Upper lobe of left lung (tissue), 6 donors: Measurements from ENCODE around the gene DEPP1. TPM values are rescaled to one million over a fixed set of nuclear protein-coding genes. Genes with fewer than 3 reads are reported as not detected.
A peak's percentile ranks its signal among the peaks of the same experiment; 100 is the strongest.

ENCODE experiments used
- ATAC-seq, 2 donors: fragments of 200-7000 bp; cut with Tn5 transposase; one replicate each; pipeline ENCODE4 v1.9.1; 2022; ENCODE audit warnings: mild to moderate bottlenecking in 2 of 2, moderate library complexity in 2 of 2; ENCODE audit not compliant: low FRiP score in 2 of 2
- DNase-seq, 2 donors: peaks; one replicate each; pipeline ENCODE4 v3.0.0-alpha.2; 2019 to 2020
- H3K27ac ChIP-seq, 4 donors: fragments of 200-600 bp; sonication (generic); one replicate each; pipeline ENCODE4 v1.5.1; 2016 to 2019
- H3K27me3 ChIP-seq, 4 donors: fragments of 200-600 bp; sonication (generic); one replicate each; pipeline ENCODE4 v1.5.1; 2017 to 2019
- H3K36me3 ChIP-seq, 4 donors: fragments of 200-600 bp; sonication (generic); one replicate each; pipeline ENCODE4 v1.5.1; 2016 to 2019
- H3K4me1 ChIP-seq, 4 donors: fragments of 200-600 bp; sonication (generic); one replicate each; pipeline ENCODE4 v1.5.1; 2018 to 2019
- H3K4me3 ChIP-seq, 4 donors: fragments of 200-600 bp; sonication (generic); one replicate each; pipeline ENCODE4 v1.5.1; 2017 to 2019; ENCODE audit warnings: mild to moderate bottlenecking in 2 of 4, moderate library complexity in 1 of 4
- H3K9me3 ChIP-seq, 4 donors: fragments of 200-600 bp; sonication (generic); one replicate each; pipeline ENCODE4 v1.5.1; 2018 to 2019
- EP300 ChIP-seq, 4 donors: sonication (generic); formaldehyde crosslinking; IDR thresholded peaks; one replicate each; pipeline ENCODE4 v1.5.1; 2017; ENCODE audit warnings: antibody characterized with exemption in 4 of 4, control low read depth in 2 of 4
- POLR2A ChIP-seq, 4 donors: fragments of 450-650 bp; IDR thresholded peaks; one replicate each; pipeline ENCODE4 v1.5.1; 2016 to 2017; ENCODE audit warnings: antibody characterized with exemption in 4 of 4, mild to moderate bottlenecking in 2 of 4
- POLR2AphosphoS5 ChIP-seq, 2 donors: sonication (generic); formaldehyde crosslinking; IDR thresholded peaks; one replicate each; pipeline ENCODE4 v1.5.1; 2017; ENCODE audit warnings: antibody characterized with exemption in 2 of 2
- WGBS, 2 donors: methylation state at CpG; one replicate each; pipeline ENCODE4 v1.1.5; 2017 to 2018; 5-methylcytosine and 5-hydroxymethylcytosine counted together
- total RNA-seq, 6 donors: library from RNA; depleted of rRNA in 4 of 6; stranded (reverse); fragments of >200 nt in 4 of 6; gene quantifications; one replicate each; pipeline versions ENCODE4 v1.1.0 to v1.2.1, GENCODE V29; 2016 to 2021
- TF ChIP-seq, protein P1 (sequence below), 6 experiments: fragments of 450-650 bp in 4 of 6; fragments of 200-600 bp in 2 of 6; sonication (generic) in 2 of 6; IDR thresholded peaks; one replicate each; pipeline ENCODE4 v1.5.1; 2016 to 2019; ENCODE audit warnings: antibody characterized with exemption in 6 of 6
- donor health status: DM: no; HTN: no; CAD: no; lungs with moderate emphysema.
- donor health status: DM: no; HTN: yes; CAD: no; lungs with severe emphysema.

DEPP1 gene
- total RNA-seq, 6 donors from 2014 or later = 42.0 to 405 (median 95.6) TPM

DNA sequence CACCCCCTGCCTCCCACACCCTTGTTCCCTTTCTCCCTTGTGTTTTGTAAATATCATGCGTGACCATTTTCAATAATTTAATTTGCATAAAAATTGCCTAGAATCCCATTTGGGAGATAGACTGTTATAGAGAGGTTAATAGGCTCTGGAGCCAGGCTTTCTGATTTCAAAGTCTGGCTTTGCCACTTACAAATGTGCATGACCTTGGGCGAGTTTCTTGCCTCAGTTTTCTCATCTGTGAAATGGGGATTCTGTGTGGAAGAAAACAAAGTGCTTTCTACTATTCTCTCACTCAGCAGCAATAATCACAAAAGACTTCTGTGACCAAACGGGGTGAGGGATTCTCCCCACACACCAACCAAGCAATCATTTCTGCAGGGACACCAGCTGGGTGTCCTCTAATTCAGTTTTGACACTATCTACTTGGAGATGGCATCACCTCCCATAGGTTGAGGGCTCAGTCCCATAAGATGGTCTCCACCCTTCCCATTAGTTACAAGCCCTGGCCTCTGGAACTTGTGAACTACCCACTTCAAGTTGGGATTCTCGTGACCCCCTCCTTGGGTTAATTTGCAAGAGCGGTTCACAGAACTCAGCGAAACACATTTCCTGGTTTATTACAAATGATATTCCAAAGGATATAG, 18.6 kb upstream of the DEPP1 start:
- Histone ChIP-seq H3K36me3 (peaks cover 0 to 8% (median 5%) of the 10 kb centered on the region in 4 donors), H3K27me3 (no peaks in the 10 kb centered on the region), H3K27ac (peak overlapping the region; percentile 74 to 92 (median 86)), H3K9me3 (no peaks in the 10 kb centered on the region), H3K4me3 (no peak overlapping the region), H3K4me1 (peaks cover 57 to 78% (median 68%) of the 10 kb centered on the region in 4 donors)
- no peak for DNase-seq
- WGBS, 2 donors = 90 to 94% methylated on average over 6 of the region's 6 CpGs
- no peak for ATAC-seq
- TF ChIP-seq, protein P1, sequence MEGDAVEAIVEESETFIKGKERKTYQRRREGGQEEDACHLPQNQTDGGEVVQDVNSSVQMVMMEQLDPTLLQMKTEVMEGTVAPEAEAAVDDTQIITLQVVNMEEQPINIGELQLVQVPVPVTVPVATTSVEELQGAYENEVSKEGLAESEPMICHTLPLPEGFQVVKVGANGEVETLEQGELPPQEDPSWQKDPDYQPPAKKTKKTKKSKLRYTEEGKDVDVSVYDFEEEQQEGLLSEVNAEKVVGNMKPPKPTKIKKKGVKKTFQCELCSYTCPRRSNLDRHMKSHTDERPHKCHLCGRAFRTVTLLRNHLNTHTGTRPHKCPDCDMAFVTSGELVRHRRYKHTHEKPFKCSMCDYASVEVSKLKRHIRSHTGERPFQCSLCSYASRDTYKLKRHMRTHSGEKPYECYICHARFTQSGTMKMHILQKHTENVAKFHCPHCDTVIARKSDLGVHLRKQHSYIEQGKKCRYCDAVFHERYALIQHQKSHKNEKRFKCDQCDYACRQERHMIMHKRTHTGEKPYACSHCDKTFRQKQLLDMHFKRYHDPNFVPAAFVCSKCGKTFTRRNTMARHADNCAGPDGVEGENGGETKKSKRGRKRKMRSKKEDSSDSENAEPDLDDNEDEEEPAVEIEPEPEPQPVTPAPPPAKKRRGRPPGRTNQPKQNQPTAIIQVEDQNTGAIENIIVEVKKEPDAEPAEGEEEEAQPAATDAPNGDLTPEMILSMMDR (IDR thresholded peaks at IDR 0.05) = no peak
- TF ChIP-seq POLR2AphosphoS5 (IDR thresholded peaks at IDR 0.05) (no peak), EP300 (IDR thresholded peaks at IDR 0.05) (no peak), POLR2A (IDR thresholded peaks at IDR 0.05) (no peak)

DNA sequence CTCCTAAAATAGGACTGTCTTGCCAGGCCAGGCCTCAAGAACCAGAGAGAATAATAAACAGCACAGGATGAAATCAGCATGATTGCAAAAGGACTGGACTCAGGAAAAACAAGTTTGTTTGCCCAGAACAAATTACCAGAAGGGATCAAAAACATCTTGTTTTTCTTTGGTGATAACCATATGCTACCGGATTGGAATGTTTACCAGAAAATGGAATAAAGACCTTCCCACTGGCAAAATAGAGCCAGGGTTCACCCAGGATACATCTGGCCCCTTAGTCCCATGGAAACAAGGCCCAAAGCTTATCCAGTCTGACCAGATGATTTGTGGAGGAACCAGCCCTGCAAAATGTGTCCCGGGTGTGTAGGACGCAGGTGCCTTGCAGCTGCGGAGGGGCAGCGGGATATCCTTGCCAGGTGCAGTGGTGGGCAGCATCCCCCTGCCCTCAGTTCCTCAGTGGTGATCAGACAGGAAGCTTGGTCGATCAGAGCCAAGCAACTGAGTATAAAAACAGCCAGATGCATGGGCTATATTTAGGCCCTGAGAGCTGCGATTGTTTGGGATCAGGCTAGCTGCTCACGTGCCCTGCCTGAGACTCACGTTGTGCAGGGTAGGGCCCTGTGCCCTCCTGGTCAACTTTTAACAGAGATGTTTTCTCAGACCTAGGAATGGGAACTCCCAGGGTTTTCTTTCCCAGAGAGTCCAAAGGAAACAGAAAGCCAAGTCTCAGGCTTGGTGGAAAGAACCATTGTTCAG, 17.5 kb upstream of the DEPP1 start:
- DNase-seq (peak in 1 of 2 donors; percentile 47), ATAC-seq (no peak)
- 27 to 30% methylated on average over 5 to 9 of the region's 9 CpGs for WGBS, 2 donors
- TF ChIP-seq EP300 (IDR thresholded peaks at IDR 0.05) (peak in 1 of 4 donors; percentile 71), POLR2A (IDR thresholded peaks at IDR 0.05) (no peak), POLR2AphosphoS5 (IDR thresholded peaks at IDR 0.05) (peak in 1 of 2 donors; percentile 74)
- TF ChIP-seq, protein P1 (IDR thresholded peaks at IDR 0.05) = no peak
- H3K27ac ChIP-seq = peak overlapping the region; percentile 74 to 92 (median 86)
- no peak overlapping the region for H3K4me3 ChIP-seq
- no peaks in the 10 kb centered on the region for H3K27me3 ChIP-seq
- peaks cover 67 to 83% (median 72%) of the 10 kb centered on the region in 4 donors for H3K4me1 ChIP-seq
- H3K9me3 ChIP-seq = no peaks in the 10 kb centered on the region
- H3K36me3 ChIP-seq = peaks cover 0 to 14% (median 10%) of the 10 kb centered on the region in 4 donors

DNA sequence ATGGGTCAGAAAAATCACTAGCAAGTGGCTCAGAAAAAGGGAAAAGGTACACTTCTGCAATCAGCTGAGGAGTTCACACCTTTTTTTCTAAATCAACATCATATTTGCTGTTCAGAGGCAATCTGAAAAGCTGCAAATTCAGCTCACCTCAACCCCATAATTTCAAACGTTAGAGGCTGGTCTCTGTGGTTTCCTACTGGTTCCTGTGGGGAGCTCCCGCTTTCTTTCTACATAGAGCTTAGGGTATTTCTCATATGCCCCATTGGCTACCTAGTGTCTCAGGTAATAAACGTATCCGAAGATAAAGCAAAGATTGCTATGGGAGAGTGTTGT, 16.9 kb upstream of the DEPP1 start:
- DNase-seq = no peak
- Histone ChIP-seq H3K27me3 (no peaks in the 10 kb centered on the region), H3K4me1 (peaks cover 71 to 88% (median 76%) of the 10 kb centered on the region in 4 donors), H3K4me3 (no peak overlapping the region), H3K9me3 (no peaks in the 10 kb centered on the region), H3K27ac (peak overlapping the region; percentile 74 to 92 (median 86)), H3K36me3 (peaks cover 0 to 17% (median 10%) of the 10 kb centered on the region in 4 donors)
- 37 to 43% methylated on average over 4 of the region's 4 CpGs for WGBS, 2 donors
- no peak for ATAC-seq
- no peak for TF ChIP-seq POLR2A (IDR thresholded peaks at IDR 0.05)
- no peak for TF ChIP-seq POLR2AphosphoS5 (IDR thresholded peaks at IDR 0.05)
- TF ChIP-seq, protein P1 (IDR thresholded peaks at IDR 0.05) = no peak
- no peak for TF ChIP-seq EP300 (IDR thresholded peaks at IDR 0.05)

DNA sequence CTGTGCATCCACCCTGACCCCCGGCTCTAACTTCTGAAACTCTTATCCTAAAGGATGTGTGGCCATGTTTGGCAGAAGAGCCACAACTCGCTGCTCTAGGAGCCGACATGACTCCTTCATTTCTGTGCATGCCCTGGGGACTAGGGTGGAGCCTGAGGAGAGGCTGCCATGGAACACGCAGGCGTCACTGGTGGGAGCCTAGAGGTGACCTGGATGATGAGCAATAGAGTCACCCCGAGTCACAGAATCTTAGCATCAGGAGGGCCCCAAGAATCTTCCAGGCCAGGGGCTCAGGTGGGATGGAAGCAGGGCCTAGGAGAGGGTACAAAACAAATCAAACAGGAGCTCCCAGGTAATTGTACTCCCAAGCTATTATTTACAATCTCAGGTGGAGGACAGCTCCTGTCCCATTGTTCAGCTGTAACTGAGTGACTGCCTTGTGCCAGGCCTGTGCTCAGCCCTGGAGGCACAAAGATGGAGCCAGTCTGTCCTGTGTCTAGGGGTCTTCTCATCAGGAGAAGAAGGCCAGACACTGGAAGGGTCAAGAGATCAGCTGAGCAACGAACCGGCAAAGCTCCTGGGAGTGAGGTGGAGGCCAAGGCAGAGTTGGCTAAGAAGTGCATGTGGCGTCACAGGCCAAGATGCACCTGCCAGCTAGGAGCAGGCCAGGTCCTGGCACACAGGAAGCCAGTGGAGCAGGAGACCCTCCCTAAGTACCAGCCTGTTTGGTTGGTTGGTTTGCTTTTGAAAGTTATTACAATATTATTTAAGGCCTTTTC, 16.3 kb upstream of the DEPP1 start:
- TF ChIP-seq, protein P1 (IDR thresholded peaks at IDR 0.05) = no peak
- TF ChIP-seq EP300 (IDR thresholded peaks at IDR 0.05) (no peak), POLR2A (IDR thresholded peaks at IDR 0.05) (no peak), POLR2AphosphoS5 (IDR thresholded peaks at IDR 0.05) (no peak)
- Histone ChIP-seq H3K4me3 (no peak overlapping the region), H3K9me3 (no peaks in the 10 kb centered on the region), H3K27ac (peak overlapping the region; percentile 74 to 92 (median 86)), H3K27me3 (no peaks in the 10 kb centered on the region), H3K36me3 (peaks cover 0 to 17% (median 12%) of the 10 kb centered on the region in 4 donors), H3K4me1 (peaks cover 68 to 88% (median 73%) of the 10 kb centered on the region in 4 donors)
- DNase-seq = no peak
- 84 to 89% methylated on average over 9 of the region's 9 CpGs for WGBS, 2 donors
- no peak for ATAC-seq
